AG09319 (cell line): ENCODE measurements around the gene CLEC16A.

ENCODE experiments used
- DNase-seq: peaks from one replicate; pipeline ENCODE4 v3.0.0-alpha.2; 2010; ENCODE audit warnings: low read depth; ENCODE audit errors: extremely low read depth
- CTCF ChIP-seq: IDR thresholded peaks from 2 replicates; pipeline ENCODE4 v1.5.1; 2011; ENCODE audit warnings: low read depth, mild to moderate bottlenecking, inconsistent platforms, low read length, moderate library complexity

The CLEC16A gene

GRCh38 chr16:11015607-11016006 is 71.2 kb downstream of the CLEC16A start:
- no peak for DNase-seq
- no peak for TF ChIP-seq CTCF

DNA sequence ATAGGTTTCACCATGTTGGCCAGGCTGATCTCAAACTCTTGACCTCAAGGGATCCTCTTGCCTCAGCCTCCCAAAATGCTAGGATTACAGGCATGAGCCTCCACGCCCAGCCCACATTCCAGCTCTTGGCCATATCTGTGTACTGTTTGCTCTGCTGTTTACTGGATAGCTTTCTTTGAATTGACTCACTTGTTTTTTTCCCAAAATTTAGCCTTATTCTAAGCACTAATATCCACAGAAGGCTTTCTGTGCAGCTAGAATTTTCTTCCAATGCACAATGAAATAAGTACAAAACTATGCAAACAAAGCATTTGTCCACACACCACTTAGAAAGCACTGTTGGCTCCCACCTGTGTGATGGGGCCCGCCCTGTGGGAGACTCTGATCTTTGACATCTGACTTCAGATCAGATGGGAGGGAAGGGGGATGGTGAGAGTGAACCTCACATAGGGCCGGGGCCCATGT is 72.2 kb downstream of the CLEC16A start:
- no peak for DNase-seq
- TF ChIP-seq CTCF, result no peak

DNA sequence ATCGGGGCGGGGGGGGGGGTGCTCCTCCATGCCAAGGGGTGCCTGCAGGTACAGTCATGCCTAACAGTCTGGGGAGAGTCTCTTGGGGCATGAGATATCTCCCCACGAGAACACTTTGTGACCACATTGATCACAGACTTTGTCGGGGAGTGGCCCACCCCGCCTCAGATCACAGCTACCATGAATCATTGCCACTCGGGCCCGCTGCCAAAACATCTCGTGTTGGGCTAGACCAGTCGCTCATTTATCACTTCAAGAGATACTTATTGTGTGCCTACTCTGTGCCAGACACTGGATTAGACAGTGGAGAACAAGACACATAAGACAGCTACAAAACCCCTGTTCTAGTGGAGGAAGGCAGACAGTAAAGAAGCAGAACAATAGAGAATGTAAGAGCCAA is 72.6 kb downstream of the CLEC16A start:
- no peak for DNase-seq
- no peak for TF ChIP-seq CTCF

DNA sequence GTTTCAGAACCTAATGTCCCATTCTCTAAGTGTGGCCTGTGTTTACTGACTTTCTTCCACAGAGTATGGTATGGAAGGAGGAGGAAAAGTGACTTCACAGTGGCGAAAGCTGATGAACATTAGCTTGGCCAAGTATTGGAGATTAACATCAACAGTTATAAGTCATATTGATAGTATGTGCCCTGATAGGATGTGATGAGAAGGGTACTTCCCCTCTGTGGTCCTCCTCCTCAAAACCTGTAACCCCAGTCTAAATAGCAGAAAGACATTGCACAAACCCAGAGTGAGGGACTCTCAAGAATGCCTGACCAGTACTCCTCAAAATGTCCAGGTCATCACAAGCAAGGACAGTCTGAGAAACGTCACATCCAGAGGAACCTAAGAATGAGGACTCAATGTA is 73.1 kb downstream of the CLEC16A start:
- no peak for TF ChIP-seq CTCF
- DNase-seq, result no peak

DNA sequence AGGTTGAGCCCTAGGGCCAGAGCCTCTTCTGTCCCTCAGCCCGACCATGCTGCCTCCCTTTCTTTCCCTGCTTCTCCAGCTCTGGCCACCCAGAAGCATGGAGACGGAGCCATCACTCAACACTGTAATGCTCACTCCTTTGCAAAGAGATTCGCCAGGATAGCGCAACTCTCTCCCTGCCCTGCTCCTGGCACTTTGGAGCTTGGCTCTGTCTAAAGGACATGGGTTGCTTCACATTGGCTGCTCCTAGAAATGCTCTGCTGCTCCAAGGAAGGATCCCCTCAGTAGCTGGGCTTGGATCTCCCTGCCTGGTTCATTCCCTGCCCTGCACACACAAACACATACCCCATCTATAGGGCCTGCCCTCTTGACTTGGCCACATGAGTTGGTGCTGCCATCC is 76.0 kb downstream of the CLEC16A start:
- TF ChIP-seq CTCF, result no peak
- no peak for DNase-seq

GRCh38 chr16:11020792-11021551 is 76.6 kb downstream of the CLEC16A start:
- DNase-seq, result no peak
- no peak for TF ChIP-seq CTCF

DNA sequence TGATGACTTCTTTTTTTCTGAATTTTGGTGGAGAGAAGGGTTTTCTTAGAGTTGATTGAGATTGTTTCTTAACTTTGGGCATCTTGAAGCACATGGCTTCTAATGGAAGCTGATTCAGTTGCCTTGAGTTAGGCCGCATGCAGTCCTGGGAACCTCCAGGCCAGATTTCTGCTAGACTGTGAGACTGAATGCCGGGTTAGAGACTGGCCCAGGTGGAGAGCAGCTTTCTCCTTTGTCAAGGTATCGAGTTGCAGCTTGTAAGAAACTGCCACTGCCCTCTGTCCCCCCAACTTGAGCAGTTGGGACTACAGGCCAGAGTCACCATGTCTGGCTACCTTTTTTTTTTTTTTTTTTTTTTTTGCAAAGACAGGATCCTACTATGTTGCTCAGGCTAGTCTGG is 77.6 kb downstream of the CLEC16A start:
- DNase-seq, result no peak
- no peak for TF ChIP-seq CTCF
